ENCODE data around the gene KIFC1. TPM values are rescaled to one million over a fixed set of nuclear protein-coding genes. Genes with fewer than 3 reads are reported as not detected.

Gene KIFC1
- total RNA-seq, 1 experiment from 2014 or later, result 105 TPM

DNA sequence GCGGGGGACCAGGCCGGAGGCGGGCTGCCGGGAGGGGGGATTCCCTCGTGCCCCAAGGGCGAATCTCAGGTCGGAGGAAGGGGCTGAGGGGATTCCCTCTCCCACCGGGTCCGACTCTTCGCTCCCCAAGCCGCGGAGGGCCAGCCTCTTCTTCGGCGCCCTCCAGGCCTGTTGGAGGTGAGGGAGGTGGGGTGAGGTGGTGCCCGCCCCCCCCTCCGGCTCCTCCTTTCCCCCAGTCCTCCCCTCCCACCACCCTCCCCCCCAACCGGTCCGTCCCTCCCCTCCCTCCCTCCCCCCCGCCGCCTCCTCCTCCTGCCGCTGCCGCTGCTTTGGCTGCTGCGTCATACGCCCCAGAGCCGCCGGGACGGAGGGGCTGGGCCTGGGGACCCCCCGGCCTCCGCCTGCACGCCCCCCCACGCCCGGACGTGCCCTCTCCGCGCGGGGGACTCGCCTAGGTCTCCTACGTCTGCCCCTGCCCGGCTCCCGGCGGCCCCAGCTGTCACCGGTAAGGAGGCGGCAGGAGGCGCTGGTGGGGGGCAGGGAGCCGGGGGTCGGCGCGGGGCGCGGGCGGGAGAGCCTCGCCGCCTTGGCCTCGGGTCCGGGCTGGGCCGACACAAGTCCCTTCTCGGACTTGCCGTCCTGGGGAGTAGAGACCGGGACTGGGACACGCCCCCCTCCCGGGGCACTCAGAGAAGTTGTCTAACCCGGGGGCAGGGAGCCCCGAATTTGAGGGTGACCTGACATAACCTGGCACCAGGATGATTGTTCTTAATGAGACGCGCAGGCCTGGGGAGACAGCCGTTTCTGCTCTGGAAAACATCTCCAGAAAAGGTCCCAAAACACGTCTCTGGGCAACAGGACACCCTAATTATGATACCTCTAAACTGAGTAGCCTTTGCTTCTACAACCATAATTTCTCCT lies 19.3 kb downstream of the KIFC1 start, which contains the start of gene PHF1:
Gene PHF1, plus strand, starts transcription at position 304 of the 921 bp plus-strand sequence. CDS start 1,250 bp downstream, outside the sequence.
- DNase-seq (ENCODE audit: low read depth), result peak; percentile 68

DNA sequence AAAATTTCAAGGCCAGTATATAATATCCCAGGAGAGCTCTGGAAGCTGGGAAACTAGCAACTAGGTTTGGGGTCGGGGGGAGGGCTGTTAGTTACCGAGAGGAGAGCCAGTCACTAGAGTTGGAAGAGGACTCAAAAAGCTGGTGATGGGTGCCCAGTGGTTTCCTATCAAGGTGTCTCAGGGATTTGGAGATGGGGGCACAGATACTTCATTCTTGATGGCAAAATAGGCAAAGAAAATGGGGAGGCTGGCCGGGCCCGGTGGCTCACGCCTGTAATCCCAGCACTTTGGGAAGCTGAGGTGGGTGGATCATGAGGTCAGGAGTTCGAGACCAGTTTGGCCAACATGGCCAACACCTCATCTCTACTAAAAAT lies 20.0 kb downstream of the KIFC1 start:
- no peak for DNase-seq (ENCODE audit: low read depth)

DNA sequence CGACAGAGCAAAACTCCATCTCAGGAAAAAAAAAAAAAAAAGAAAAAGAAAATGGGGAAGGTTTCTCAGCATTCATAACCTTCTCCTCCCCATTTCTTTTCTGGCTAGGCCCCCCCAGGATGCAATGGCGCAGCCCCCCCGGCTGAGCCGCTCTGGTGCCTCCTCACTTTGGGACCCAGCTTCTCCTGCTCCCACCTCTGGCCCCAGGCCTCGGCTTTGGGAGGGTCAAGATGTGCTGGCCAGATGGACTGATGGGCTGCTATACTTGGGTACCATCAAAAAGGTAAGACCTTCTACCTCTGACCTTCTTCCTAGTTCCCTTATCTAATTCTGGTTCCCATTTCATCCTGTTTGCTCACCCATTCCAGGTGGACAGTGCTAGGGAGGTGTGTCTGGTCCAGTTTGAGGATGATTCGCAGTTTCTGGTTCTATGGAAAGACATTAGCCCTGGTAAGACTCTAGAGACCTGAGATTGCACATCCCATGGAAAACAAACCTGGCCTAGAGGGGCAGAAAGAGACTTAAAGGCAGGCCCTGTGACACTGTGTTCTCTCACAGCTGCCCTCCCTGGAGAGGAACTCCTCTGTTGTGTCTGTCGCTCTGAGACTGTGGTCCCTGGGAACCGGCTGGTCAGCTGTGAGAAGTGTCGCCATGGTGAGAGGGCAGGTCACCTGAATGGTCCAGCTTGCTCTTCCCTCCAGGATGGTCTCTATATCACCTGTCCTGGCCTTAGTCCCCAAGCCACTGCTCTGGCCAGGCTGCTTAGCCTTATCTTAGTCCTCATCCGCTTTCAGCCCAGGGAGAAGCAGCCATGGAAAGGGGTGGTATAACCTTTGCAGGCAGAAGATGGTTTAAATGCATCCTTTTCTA lies 20.8 kb downstream of the KIFC1 start:
- DNase-seq (ENCODE audit: low read depth), result no peak

DNA sequence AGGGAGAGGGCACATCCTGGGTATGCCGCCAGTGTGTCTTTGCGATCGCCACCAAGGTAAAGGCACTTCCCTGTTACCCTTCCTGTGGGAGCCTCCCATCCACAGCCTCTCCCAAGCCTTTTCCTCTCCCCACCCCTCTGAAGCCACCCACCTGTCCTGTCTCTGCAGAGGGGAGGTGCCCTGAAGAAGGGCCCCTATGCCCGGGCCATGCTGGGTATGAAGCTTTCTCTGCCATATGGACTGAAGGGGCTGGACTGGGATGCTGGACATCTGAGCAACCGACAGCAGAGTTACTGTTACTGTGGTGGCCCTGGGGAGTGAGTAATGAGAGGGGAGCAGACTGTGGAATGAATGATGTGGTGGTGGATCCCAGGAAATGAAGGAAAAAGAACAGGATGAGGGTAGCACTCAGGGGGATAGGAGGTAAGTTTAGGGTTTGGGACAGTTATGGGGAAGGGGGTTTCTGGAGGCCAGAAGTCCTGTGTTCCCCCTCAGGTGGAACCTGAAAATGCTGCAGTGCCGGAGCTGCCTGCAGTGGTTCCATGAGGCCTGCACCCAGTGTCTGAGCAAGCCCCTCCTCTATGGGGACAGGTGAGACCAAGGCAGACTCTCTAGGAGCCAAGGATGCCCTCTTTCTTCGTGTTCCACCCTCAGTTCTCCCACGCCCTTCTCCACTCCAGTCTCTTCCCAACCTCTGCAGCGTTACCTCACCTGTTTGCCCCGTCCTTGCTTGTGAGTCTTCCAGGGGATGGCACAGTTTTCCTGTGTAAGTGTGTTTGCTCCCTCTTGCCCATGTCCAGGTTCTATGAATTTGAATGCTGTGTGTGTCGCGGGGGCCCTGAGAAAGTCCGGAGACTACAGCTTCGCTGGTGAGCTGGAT lies 21.9 kb downstream of the KIFC1 start:
- DNase-seq (ENCODE audit: low read depth), result no peak

DNA sequence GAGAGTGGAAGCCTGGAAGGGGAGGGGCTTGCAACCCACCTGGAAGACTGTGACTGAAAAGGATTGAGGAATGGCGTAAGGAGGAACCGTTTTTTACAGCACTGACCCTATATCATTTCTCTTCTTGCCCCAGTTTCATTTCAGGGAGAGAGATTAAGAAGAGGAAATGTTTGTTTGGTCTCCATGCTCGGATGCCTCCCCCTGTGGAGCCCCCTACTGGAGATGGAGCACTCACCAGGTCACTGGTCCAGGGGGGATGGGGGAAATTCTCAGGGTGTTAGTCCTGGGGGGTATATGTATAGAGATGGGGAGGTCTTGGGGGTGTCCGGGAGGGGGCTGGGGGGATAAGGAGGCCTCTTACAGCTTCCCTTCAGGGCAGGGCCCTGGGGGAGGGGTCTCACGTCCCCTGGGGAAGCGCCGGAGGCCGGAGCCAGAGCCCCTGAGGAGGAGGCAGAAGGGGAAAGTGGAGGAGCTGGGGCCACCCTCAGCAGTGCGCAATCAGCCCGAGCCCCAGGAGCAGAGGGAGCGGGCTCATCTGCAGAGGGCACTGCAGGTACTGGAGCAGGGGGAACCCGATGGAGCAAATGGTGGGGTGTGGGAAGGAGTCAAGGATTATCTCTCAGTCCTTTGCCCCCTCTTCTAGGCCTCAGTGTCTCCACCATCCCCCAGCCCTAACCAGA lies 23.1 kb downstream of the KIFC1 start:
- no peak for DNase-seq (ENCODE audit: low read depth)

DNA sequence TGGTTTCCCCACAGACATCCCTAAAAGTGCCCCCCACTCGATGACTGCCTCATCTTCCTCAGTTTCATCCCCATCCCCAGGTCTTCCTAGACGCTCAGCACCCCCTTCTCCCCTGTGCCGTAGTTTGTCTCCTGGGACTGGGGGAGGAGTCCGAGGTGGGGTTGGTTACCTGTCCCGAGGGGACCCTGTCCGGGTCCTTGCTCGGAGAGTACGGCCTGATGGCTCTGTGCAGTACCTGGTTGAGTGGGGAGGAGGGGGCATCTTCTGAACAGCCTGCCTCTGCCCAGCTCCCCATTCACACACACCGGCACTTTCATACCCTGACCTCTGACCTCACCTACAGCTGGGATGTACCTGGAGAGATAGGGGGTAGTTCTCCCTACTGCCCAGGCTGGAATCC lies 24.2 kb downstream of the KIFC1 start:
- DNase-seq (ENCODE audit: low read depth), result no peak

DNA sequence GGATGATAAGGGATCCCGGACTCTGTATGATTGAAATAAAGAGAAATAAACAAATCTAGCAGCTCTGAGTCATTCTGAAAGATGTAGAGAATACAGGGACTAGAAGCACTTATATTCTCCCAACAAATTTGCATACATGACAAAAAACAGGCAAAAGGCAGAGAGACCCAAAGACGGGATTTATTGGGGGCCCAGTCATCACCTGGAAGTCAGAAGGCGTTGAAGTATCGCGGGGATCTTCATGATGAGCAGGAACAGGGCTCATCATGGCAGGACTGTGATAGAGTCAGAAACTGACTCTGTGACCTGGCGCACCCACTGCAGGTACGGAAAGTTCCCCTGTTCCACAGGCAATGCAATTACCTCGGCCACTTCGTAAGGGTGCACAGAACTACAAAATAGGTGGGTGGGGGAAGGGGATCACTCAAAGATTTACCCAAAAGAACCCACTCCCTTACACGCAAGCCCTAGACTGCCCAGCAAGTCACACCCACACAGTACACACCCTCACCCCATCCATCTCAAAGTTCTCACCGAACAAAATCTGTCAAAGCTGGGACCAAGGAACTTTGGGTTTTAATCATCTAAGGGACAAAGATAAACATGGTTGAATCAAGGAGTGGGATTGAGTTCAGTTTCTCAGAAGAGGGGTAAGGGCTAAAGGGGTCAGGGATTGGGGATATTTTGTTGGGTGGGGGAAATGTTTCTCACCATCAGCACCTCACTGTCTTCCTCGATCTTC lies 24.9 kb downstream of the KIFC1 start:
- DNase-seq (ENCODE audit: low read depth), result no peak

DNA sequence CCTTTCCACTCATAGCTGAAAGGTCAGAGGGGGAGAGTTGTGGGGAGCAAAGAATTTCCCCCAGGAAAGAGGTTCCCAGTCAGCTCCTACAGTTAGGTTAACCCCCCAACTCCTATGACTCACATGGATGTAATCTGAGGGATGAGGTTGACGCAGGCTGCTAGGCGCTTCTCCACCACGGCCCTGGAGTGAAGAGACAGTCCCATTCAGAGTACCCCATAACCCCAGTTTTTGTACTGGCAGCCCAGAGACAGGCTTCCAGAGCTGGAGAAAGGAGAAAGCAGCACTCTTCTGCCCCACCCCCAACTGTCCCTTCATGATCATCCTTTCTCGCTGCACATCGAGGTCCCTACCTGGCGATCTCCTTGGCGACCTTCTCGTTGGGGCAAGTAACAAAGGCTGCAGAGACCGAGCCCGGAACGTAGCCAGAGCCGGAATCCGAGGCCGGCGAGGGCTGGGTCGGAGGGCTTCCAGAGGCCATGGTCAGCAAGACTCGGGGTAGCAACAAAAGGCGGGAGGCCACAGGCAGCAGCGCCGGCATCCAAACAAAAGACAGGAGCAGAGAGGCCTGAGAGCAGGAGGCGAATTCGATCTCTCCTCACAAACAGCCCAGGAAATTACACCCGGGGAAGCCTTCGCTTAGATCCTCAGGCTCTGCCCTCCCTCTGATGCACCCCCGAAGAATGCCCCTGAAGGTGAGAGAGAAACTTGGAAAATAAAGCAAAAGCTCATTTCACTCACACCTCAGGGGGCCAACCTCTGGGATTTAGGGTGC lies 25.7 kb downstream of the KIFC1 start:
- DNase-seq (ENCODE audit: low read depth), result peak; percentile 80

DNA sequence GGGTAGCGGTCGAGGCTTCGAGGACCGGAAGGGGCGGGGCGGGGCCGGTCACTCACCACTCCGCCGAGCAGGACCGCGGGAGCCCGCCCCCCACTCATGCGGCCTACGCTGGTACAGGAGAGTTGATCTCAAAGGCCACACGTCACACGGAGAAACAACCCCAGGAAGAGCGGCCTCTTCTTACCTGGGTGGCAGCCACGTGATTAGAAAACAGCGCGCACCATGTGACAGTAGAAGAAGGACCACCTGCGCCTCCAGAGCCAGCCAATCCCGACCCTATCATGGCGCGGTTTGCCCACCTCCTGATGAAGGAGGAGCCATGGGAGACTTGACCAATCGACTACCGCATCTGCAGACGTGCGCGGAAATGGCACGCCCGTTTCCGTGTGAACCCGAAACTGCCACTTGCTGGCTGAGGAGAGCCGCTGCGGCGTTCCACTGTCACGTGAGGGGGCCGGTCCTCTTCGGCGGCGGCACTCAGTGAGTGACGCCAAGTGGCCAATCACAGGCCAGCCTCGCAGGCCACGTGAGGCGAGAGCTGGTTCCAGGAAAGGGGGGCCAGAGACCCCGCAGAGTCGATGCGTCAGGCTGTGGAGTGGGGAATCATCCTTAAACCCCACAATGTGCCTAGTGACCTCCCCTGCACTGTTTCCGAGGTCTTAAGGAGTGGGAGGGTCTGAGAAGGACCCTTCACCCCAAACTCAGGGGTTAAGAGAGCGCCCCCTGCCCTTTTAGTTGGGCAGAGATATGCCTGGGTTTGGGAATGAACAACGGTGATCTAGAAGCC lies 26.5 kb downstream of the KIFC1 start, which contains the start of gene CUTA:
Gene CUTA, minus strand, starts transcription at position 205 of the 787 bp plus-strand sequence. Its CDS starts 107 bp downstream, at position 98.
- peak; percentile 100 for DNase-seq (ENCODE audit: low read depth)

DNA sequence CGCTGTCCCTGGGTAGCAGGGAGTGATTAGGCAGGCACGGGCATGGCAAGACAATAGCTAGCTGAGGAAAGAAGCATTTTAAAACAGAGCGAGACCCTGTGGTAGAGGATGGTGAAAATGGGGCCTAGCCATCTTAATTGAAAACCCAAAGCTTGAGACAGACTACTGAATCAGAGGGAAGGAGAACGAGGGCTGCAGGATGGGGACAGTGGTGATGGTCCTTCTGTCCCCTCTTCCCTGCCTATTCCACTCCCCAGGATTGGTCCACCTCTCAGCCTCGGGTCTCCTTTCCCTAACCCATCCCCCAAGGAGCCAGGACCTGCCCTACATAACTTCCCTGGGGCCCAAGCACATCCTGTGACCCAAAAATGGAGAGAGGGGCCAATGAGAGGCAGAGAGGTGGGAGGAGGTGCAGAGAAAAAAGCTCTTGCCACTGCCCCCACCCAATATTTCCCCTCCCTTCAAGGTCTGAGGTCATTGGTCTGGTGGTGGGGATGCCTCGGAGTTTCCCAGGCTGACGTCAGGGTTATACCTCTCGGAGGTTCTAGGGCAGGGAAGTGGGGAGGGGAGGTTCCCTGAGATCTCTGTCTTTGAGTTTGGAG lies 27.2 kb downstream of the KIFC1 start:
- DNase-seq (ENCODE audit: low read depth), result no peak

DNA sequence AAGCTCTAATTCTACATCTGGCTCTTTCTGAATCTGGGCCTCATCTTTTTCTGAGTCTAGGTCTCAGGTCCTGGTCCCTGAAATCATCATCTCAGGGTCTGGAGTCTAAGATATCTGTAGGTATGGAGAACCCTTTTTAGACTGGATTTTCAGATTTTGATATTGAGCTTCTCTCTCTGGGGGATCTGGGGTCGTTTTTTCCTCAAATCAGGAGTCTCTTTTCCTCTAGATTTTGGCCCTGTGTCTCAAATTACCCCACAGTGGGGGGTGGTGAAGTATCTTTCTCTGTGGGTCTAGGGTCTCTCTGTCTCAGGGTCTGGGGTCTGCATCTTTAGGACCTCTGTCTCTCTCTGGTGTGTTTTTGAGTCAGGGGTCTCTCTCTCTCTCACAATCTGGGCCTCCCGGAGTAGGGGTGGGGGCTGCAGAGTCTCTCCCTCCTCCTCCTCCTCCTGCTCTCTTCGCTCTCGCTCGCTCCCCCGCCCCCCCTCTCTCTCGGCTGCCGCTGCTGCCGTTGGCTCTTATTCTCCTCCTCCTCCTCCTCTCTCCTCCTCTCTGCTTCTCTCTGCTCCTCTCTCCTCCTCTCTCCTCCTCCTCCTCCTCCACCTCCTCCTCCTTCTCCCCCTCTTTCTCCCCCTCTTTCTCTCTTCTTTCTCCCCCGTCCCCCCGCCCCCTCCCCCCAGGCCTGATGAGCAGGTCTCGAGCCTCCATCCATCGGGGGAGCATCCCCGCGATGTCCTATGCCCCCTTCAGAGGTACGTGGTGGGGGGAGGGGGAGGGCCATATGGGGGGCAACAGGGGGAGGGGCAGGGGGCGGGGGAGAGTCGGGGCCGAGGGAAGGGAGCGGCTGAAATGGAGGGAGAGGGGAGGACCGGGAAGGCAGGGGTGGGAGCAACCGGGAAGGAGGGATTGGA lies 28.2 kb downstream of the KIFC1 start, which contains the start of gene SYNGAP1:
Gene SYNGAP1, plus strand, starts transcription at position 486 of the 911 bp plus-strand sequence. Its CDS starts 200 bp downstream, at position 686.
- DNase-seq (ENCODE audit: low read depth), result no peak

DNA sequence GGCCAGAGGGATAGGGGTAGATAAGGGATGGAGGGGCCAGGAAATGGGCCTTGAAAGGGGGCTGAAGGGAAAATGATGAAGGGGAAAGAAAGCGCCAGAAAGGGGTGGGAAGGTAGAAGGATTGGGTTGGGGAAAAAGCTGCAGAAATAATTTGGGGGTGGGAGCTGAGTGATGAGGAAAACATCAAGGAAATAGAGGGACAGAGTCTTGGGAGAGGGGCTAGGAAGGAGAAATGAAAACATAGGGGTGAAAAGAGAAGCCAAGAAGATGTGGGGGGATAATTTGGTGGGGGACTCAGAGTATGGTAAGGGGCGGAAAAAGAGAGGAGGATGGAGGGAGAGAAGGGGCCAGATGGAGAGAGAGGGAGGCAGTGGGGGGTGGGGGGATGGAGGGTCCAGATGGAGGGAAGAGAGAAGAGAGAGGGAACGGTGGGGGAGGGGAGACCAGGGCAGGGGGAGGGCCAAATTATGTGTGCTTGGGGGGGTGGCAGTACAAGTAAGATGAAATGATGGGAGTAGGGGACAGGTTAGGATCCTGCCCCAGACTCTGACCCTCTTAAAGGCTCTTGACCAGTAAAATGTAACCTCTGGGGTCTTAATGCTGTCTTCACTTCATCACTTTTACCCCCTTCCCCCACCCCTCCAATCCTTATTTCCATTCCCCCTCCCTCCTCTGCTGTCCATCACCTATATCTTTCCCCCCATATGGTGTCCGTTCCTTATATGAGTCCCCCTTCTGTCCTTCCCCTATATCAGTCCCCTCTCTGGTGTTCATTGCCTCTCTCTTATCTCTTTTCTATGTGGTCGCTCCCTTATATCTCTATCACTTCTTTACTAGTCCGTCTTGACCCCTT lies 29.1 kb downstream of the KIFC1 start:
- no peak for DNase-seq (ENCODE audit: low read depth)

DNA sequence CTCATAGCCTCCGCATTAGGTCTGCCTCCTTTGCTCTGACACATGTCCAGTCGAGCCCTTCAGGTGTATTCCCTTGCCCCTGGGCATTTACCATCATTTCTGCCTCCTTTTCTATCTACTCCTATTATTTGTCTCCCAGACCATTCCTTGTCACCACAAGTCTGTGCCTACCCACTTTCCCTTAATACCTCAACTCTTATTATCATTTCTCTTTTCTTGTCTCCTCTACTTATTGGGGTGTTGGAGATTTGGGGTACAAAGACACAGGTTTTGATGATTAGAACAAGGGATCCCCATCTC lies 29.7 kb downstream of the KIFC1 start:
- DNase-seq (ENCODE audit: low read depth), result no peak

DNA sequence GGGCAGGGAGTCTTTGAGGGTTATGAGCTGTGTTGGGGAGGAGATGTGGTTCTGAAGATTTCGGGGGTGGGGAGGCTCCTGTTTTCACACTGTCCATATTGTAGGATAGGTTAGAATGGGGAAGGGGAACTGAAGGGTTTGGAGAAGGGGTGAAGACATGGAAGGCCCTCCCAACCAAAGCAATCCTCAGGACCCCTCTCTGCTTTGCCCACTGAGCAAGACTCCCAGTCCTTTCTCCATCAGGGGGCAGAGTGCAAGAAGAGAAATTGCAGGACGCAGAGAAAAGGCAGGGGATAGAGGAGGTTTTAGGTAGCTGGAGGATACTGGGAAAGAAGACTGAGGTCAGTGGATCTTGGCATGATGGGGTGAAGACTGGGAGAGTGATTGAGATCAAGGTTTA lies 32.2 kb downstream of the KIFC1 start:
- no peak for DNase-seq (ENCODE audit: low read depth)

DNA sequence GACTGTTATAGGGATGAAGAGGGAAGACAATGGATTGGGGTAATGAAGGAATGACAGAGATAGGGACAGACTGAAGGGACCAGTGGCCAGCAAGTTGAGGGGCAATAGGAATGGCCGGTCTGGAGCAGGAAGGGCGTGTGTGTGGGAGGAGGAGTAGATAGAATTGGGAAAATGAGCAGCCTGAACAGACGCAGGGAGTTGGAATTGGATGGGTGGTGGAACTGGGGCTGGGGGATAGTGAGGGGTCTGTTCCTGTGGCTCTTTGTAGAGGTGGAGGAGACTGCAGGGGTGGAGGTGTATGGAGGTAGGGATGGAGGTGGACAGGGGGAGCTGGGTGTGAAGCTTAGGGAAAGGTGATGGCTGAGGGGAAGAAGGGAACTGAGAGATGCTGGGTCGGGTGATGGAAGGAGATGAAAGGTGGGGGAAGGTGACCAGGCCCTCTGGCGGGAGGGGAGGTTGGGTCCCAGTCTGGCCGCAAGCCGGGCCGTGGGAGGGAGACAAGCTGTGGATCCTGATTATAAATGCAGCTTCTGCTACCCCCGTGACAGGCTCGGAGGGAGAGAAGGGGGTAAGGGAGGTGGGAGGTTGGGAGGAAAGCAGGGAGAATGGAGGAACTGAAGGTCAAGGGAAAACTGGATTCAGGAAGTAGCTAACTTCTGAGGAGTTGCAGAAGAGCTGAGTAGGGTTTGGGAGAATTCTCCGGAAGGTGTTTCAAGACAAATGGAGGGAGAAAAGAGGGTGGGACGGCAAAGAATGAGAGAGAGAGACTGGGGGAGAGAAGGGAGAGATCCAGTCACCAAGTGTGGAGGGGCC lies 33.4 kb downstream of the KIFC1 start:
- no peak for DNase-seq (ENCODE audit: low read depth)
